Hepatic stellate cell (primary cell): ENCODE measurements around the gene PLCB1.

Experiments
- DNase-seq: peaks from one replicate; pipeline ENCODE4 v3.0.0; 2011; ENCODE audit warnings: low spot score

PLCB1 gene

DNA sequence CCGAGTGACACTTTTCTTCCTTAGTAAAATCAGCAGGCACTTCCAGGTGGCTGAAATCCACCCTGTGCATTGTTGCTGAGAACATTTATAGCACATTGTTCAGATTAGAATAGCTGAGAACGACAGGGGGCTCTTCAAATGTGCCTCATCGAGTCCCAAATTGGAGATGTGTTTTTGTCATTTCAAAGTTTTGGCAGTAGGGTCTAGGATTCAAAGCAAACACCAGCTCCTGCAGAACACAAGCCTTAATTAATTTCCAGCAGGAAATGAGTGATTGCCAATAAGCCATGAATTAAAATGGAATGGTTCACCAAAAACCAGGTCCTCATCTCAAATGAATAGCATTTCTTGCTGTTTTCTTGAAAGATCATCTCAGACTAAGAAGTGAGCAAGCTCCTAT, 171.6 kb downstream of the PLCB1 start:
- no peak for DNase-seq

DNA sequence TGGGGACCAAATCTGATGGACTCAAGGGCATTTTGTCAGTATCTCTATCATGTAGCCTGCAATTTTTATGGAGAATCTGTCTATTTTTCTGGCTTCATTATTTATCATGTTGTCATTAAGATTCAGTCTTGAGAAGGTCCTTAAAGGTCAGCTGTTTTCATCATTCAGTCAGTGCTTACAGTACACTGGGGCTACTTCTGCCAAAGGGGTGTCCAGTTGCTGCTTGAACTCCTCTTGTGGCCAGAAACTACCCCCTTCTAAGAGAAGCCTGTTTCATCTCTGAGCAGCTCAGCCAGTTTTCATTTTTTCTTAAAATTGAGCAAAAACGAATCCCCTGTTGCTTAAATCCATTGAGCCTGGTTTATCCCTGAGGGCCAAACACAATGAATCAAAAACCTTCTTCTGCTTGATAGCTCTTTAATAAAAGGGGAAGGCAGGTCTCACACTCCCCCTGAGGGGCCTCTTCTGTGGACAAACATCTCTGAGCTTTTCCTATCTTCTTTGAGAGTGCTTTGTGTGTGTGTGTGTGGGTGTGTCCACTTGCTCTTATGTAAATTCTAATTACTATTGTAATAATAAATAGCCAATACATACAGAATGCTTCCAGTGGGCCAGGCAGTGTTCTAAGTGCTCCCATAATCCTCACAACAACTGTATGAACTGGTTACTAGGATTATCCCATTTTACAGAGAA, 172.2 kb downstream of the PLCB1 start:
- no peak for DNase-seq

DNA sequence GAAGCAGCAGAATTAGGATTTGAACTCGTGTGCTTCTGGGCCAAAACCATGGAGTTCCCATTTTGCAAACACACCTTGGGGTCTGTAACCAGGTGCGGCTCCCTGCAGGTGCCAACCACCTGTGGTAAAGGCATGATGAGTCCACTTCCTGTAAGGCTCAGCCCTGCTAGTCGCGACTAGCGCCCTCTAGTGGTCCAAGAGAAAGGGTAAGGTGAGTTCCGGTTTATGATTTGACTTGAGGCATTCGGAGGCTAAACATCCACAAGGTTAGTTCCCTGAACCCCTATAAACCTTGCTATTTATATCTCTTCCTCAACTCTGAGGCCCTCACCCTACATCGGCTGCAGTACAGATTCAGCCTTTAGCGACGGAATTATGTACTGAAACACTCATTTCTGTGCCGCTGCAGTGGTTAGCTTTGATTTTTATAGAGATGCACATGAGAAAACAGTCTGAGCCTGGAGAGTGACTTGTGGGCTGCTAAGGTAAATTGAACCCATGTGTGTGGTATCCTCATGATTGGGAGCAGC, 173.4 kb downstream of the PLCB1 start:
- DNase-seq = no peak

DNA sequence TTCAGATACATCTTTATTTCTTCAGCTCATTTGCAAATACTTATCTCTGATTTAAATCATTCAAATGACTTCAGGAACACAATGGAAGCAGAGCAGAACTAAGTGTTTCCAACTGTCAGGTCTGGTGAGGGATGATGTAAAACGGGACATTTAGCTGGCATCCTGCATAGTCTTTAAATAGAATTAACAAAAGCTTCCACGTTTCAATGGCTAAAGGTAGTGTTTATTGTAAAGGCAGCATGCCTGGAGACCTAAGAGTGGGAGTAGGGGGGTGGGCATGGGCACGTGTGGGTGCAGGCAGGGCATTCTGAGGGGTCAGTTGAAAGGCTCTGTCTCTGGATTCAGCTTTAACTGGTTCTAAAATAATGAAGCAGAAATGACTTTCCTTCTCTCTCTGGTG, 174.9 kb downstream of the PLCB1 start:
- no peak for DNase-seq

DNA sequence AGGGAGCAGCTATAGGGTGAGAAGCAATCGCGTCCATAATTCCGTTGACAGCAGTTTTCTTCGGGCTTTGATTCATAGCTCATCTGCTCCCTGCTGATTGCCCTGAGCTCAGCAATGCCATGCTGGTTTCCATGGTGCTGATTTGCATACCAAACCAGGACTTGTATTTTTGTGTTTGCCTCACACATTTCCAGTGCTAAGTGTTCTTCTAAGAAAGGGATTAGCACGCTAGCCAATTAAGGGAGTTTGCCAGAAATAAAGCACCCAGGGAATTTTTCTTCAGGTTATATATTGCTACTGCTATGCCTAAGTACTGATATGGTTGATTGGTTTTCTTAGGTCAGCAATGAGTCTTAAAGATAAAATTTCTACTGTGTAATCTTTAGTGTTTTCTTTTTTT, 177.6 kb downstream of the PLCB1 start:
- DNase-seq = no peak

DNA sequence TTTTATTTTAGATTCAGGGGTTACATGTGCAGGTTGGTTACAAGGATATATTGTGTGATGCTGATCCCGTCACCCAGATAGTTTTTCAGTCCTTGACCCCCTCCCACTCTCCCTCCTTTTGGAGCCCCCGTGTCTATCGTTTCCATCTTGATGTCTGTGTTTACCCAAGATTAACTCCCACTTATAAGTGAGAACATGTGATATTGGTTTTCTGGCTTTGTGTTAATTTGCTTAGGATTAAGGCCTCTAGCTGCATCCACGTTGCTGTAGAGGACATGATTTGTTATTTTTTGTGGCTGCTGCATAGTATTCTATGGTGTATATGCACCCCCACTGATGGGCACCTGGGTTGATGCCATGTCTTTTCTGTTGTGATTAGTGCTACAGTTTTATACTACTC, 178.6 kb downstream of the PLCB1 start:
- DNase-seq = no peak

DNA sequence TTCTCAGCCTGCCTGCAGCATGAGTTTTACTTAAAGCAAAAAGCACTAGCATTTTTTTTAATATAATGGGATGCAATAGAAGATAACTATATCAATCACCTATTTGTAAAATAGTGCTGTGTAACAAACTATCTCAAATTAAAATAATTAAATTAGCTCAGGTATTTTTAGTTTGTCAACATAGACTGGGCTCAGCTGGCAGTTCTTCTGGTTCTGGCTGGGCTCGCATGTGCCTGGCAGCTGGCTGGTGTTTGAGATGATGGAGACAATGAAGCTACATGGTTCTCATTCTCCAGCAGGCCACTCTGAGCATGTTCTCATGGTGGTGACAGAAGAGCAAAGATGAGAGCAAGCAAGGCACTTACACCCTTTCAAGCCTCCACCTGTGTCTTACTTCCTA, 181.0 kb downstream of the PLCB1 start:
- DNase-seq = no peak

DNA sequence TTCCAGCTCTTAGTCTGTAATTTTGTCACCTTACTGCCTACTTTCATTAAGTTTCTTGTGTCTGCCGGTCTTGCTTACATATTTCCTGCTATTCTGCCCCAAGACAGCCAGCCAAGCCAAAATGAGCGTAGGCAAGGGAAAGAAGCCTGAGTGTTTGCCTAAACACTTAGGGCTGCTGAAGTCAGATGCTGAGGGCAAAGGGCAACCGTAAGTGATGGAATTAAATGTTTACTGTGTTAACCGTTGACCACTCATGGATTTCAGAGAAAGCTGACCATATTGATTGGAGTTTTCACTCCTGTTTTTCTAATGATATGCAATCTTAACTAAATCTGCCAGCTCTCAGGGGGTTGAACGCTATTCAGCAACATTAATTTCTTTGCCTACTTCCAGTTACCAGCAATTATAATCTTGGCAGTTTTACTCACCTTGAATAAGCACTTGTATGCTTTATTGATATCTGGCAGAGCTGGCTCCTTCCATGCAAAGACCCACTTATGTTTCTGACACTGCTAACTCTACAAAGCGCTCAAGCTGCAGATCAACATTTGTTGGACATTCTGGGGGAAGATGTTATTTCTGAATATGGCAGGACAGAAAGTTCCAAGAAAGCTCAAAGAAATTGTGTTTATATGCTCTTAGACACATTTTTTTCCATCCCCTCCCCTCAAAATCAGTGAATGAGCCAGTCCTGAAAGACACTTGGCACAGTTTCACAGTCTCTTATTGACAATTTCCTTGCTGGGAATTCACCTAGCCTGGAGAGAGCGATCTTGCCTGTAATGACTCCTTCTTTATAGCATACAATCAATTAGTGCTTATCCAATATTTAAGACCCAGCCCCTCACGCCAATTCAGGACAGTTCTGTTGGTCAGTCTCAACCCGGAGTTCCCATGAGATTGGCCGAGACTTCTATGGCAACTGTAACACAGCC, 183.8 kb downstream of the PLCB1 start:
- DNase-seq = no peak

DNA sequence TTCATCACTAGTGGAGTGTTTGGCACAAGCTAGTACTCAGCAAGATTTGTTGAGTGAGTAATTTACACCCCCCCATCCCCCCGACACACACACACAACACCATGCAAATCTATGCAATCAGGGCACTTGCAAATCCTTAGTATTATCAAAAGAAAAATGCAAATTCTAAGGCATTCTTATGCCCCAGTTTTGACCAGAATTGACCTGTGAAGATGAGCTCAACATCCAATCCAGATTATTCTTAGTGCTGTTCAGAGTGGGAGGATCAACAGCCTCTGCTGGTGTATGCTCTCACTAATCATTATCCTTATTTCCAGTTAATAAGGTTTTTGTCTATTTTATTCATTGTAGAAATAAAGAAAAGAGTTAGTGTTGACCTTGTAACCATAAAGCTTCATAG, 185.4 kb downstream of the PLCB1 start:
- no peak for DNase-seq

DNA sequence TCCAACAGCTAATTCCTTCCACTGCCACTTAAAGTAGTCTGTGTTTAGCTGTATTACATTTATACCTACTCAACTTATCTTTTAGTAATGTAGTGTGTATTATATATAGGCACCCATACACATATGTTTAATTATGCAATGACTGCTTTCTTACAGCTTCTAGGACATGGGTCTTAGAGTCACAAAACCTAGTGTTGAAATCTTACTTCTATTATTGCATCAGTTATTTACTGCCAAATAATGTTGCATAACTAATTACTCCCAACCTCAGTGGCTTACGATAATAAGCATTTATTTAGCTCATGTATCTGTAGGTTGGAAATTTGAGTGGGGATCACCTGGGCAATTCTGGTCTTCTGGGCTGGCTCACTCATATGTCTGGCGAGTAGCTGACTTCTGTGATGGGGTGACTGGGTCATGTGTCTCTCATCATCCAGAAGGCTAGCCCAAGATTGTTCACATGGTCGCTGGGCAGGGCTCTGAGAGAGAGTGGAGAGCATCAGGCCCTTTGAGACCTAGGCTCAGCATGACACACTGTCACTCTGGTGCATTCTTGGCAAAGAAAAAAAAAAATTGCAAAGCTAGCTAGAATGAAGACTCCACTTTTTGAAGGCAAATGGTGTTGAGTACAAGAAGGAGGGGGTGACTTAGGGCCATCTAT, 187.0 kb downstream of the PLCB1 start:
- DNase-seq = no peak

DNA sequence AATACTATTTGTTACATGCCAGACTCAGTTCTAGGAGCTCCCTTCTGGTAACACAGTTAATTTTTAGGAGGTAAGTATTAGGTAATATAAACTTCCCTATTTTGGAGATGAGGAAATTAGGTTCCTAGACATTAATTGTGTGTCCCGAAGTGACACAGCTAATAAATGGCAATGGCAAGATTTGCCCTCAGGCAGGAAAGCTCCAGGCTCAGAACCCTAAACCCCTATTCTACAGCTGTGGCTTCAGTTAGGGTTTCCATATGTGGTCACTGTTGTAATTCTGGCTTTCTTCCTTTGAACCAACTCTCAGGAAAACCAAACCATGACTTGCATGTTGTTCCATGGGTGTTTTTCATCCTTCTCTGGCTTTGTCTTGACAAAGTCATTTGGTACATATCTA, 188.2 kb downstream of the PLCB1 start:
- no peak for DNase-seq

DNA sequence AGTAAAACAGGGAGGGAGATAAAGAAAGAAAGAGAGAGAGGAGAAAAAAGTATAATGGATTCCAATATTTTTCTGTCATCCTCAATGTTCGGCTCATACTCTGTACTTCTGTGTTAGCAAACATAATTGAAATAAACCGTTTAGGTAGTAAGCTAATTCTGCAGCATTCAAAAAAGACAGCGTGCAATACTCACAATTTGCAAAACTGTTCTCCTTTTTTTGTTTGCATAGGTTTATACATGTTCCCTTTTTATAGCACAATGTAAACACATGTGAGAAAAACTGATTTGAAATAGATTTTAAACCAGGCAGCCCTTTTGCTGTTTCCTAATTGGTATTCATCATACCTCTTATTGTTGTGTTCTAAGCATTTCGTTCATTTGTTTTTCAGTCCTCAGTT, 188.9 kb downstream of the PLCB1 start:
- DNase-seq = no peak

DNA sequence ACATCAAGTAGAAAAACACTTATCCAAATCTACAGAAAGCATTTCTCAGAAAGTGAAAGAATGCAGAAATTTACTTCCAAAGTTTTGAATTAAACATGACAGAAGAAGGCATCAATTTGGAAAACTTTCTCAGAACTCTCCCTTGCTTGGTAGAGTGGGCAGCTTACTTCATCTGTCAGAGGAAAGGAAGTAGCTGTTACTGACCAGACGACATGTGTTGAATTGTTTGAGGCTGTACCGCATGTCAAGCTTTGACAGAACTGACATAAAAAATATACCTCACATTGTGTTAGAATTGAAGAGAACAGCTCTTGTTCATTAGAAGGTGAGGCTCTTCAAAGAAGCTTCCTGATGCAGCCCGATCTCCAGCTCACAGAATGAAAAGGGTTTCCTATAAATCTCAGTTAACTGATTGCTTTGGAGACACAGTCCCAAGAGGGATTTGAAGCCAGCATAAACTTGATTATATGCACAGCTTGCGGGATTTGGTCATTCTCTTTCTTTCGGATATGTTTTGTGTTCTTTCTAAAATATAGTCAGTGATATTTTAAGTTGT, 190.7 kb downstream of the PLCB1 start:
- DNase-seq = no peak

DNA sequence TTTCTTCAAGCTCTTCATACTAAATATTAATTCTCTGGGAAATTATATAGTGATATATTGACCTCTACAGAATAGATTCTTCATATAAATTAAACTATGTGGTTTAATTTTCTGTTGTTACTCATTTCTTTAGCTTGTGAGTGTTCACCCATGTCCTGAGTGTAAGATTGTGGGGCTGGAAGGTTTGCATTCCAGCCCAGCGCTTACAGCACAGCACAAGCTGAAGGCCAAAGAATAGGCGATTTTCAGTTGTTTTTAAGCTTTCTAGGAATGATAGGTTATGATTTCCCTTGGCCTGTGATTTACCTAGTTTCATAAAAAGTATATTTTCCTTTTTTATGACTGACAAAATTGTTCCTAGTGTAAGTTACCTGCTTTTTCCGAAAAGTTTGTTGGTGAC, 194.1 kb downstream of the PLCB1 start:
- DNase-seq = no peak

DNA sequence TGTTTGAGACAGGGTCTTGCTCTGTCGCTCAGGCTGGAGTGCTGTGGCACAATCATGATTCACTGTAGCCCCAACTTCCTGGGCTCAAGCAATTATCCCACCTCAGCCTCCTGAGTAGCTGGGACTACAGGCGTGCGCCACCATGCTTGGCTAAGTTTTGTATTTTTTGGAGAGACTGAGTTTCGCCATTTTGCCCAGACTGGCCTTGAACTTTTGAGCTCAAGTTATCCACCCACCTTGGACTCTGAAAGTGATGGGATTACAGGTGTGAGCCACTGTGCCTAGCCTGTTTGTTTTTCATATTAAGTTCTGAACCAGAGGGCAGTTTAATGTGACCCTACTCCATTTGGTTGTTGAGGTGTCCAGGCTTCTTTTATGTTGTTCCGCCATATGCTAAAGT, 194.8 kb downstream of the PLCB1 start:
- DNase-seq = no peak

DNA sequence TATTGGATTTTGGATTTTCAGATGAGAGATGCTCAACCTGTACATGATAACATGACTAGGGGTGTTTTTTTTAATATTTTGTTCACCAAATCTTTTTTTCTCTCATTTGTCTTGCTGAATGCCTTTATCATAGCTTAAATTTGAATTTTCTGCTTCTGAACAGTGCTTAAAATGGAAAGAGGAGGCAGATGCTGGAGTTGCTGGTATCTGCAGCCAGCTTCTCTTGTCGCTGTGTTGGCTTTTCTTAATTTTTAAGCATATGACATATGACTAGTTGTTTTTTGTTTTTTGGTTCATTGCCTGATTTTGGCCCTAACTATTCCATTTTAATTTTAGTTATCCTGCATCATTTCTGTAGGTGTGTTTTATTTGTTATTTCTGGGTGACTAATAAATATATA, 196.1 kb downstream of the PLCB1 start:
- no peak for DNase-seq

DNA sequence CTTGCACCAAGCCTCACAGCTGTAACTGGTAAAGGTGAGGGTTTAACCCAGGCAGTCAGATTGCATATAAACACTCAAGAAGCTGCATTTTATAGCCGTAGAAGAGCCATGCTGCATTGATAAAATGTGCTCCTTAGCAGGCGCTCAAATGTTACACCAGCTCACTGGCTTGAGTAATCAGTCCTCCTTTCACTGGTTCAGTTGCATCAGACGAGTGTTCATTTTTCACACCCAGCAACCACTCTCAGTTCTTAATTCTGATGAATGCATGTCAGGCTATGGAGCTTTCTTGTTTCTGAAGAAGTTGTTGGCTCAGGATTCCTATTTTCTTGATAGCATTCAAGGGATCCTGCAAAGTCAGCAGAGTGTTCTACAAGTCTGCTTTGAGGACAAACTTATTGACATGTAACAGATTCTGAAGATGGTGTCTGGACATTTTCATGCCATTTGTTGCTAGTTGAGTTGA, 198.3 kb downstream of the PLCB1 start:
- DNase-seq = no peak

DNA sequence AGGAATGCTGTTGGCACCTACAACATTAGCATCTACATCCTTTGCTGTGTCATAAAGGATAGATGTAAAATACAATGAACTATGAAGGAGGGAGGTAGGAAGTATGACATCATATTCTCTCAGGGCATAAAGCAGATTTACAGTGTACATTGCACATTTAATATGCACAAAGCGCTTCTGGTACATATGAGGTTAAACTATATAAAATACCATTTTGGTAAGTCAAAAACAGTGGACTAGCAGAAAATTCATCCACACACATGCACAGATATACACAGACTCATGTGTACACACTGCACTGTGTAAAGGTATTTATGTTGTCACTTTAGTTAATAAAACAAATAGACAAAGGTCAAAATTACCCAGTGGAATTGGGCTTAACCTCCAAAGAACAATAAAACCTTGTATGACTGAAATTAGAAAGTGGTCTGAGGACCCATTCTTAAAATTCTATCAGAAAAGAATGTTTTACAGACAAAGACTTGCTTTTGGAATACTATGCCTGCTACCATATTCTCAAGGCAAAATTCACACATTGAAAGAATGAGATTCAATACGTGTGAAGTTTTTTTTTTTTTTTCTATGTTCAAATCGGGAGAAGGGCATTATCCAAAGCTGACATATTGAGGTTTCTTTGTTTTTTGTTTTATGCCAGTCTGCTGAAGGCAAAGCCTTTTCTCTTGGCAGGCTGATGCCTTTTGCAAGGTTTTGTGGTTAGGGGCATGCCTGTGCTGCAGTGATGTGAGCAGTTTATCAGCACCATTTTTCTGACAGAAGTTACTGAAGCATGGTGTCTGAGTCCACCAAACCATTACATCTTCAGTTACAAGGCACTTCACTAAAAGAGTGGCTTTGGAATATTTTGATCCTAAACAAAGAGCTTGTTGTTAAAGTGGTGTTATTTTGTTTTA, 199.0 kb downstream of the PLCB1 start:
- no peak for DNase-seq

DNA sequence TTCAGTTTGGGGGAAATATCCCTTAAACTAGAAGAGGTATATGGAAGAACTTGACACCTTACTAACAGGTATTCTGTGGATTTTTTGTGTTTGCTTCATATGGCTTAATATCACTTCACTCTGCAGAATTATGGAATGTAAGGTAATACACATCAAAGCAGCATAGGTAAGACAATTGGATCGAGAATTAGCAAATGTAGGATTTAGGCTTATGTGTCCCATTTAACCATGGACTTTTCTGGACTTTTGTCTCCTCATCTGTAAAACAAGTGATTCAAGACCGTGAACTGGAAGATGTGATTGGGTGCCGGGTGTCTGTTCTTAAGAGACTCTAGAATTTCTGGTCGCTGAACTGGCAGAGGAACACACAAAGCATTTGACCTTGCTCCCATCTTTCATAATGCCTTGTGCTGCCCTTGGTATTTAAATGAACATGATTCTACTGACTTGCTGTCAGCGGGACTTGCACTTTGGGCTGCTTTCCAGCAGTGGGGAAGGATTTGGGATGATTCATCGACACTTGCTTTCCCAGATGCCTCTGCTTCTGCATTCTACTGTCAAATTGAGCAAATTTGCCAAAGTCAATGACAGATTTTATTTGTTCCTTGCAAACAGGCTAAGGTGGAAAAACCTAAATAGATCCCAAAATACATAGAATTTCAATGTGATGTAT, 199.8 kb downstream of the PLCB1 start:
- DNase-seq = peak; percentile 46

DNA sequence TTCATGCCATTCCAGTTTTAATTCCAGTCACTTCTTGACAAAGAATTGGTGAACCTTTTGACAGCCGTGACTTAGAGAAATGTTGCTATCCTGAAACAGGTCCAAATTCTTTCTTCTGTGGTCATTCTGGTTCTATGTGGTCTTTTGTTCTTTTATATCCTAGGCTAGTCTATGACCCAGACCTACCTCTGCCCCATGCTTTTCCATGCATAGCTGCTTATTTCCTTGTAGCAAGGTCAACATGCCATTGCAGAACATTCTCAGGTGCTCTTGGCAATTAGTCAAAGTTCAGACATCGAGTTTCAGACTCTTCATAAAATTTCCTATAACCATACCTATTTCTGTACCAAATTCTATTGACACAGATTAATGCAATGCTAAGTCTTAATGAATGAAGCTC, 202.6 kb downstream of the PLCB1 start:
- DNase-seq = no peak

DNA sequence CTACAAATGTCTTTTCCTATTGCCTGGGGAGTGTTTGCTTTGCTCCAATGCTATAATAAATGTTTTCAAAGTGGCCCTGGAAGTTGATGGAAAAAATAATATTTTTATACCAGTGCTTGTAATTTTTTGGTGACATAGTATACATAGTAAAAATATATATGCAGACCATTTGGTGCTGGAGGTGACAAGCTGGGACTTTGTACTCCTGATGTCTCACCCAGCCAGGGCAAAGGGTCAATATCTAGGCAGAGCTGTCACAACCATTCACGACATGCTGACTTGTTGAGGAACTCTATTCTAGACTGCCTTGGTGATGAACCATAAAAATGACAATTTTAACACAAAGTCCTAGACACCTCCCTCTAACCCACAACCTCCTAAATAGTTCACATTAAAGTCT, 203.0 kb downstream of the PLCB1 start:
- DNase-seq = no peak
